Dendritic cell treated with granulocyte-macrophage colony-stimulating factor and Interleukin-4, amounts not matched to agents 40 ng/mL and 50 ng/mL, for 4 days (primary cell): Measurements from ENCODE around the gene TBX3.

Experiments
- H3K27ac Mint-ChIP-seq: one replicate; pipeline ENCODE4 v1.8.0; 2022; ENCODE audit warnings: mild to moderate bottlenecking, mixed read lengths
- H3K27me3 Mint-ChIP-seq: one replicate; pipeline ENCODE4 v1.8.0; 2022; ENCODE audit warnings: mild to moderate bottlenecking, mixed read lengths
- H3K36me3 Mint-ChIP-seq: one replicate; pipeline ENCODE4 v1.8.0; 2022; ENCODE audit warnings: low read depth, mixed read lengths
- H3K4me1 Mint-ChIP-seq: one replicate; pipeline ENCODE4 v1.8.0; 2022; ENCODE audit warnings: low read depth, mixed read lengths
- H3K4me3 Mint-ChIP-seq: one replicate; pipeline ENCODE4 v1.8.0; 2022; ENCODE audit warnings: mild to moderate bottlenecking, moderate library complexity, mixed read lengths
- H3K9me3 Mint-ChIP-seq: one replicate; pipeline ENCODE4 v1.8.0; 2022; ENCODE audit warnings: mixed read lengths
- intact Hi-C: fragments of 100-400 bp; cut with micrococcal nuclease; formaldehyde crosslinking; loops from one replicate; pipeline ENCODE4 v1.15.0; 2022

The TBX3 gene

GRCh38 chr12:114661245-114661644 is 22.7 kb downstream of the TBX3 start:
- H3K4me3 Mint-ChIP-seq: no peak overlapping the region
- H3K27ac Mint-ChIP-seq: no peak overlapping the region

GRCh38 chr12:114659084-114659483 is 24.9 kb downstream of the TBX3 start:
- Mint-ChIP-seq H3K27ac (no peak overlapping the region), H3K36me3 (no peaks in the 10 kb centered on the region), H3K27me3 (peaks cover 34% of the 10 kb centered on the region), H3K9me3 (no peaks in the 10 kb centered on the region), H3K4me3 (no peak overlapping the region), H3K4me1 (no peaks in the 10 kb centered on the region)
- intact Hi-C loops: no loop called here

More at GRCh38 chr12:114661245-114661644, 22.7 kb downstream of the TBX3 start:
- H3K36me3 Mint-ChIP-seq: no peaks in the 10 kb centered on the region
- H3K27me3 Mint-ChIP-seq: peaks cover 46% of the 10 kb centered on the region
- no peaks in the 10 kb centered on the region for H3K4me1 Mint-ChIP-seq
- H3K9me3 Mint-ChIP-seq: no peaks in the 10 kb centered on the region
- intact Hi-C loops: no loop called here

GRCh38 chr12:114658002-114658441 is 26.0 kb downstream of the TBX3 start:
- Mint-ChIP-seq H3K9me3 (no peaks in the 10 kb centered on the region), H3K27me3 (peaks cover 27% of the 10 kb centered on the region), H3K4me1 (no peaks in the 10 kb centered on the region), H3K4me3 (no peak overlapping the region), H3K27ac (no peak overlapping the region), H3K36me3 (no peaks in the 10 kb centered on the region)
- intact Hi-C loops: no loop called here

DNA sequence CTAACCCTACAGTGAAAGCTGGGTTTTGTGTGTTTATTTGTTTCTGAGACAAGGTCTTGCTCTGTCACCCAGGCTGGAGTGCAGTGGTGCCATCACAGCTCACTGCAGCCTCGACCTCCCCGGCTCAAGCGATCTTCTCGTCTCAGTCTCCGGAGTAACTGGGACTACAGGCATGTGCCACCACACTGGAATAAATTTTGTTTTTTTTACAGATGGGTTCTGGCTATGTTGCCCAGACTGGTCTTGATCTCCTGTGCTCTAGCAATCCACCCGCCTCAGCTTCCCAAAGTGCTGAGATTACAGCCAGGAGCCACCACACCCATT is 26.4 kb downstream of the TBX3 start:
- Mint-ChIP-seq H3K27ac (no peak overlapping the region), H3K9me3 (no peaks in the 10 kb centered on the region), H3K4me1 (no peaks in the 10 kb centered on the region), H3K36me3 (no peaks in the 10 kb centered on the region), H3K27me3 (peaks cover 23% of the 10 kb centered on the region), H3K4me3 (no peak overlapping the region)
- intact Hi-C loops: no loop called here

DNA sequence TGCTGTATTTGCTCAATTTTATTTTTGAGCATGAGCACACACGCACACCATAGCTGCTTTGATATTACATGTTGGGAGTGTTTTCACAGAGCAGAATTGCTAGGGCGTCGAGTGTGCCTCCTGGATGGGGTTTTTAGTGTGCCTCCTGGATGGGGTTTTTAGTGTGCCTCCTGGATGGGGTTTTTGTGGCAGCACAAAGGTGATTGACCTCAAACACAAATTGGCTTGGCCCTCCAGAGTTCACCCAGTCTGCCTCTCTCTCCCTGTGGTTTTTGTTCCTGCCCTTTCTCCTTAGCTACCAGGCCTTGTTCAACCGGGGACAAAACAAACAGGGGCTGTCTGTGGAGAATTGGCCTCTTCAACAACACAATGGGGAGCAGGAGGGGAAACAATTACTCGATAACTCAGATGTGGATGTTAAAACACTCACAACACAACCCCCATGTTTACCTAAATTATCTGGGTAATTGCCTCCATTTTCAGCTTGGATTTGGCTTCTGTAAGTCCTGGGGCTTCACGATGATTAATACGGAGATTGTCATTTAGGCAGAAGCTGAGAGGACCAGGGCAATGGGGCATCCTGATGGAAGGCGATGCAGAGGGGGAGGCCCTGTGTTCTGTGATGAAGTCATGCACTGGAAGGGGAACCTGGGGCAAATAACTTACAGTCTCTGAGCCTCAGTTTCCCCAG is 26.9 kb downstream of the TBX3 start:
- intact Hi-C loops: no loop called here
- Mint-ChIP-seq H3K27ac (no peak overlapping the region), H3K9me3 (no peaks in the 10 kb centered on the region), H3K27me3 (peaks cover 21% of the 10 kb centered on the region), H3K4me3 (no peak overlapping the region), H3K36me3 (no peaks in the 10 kb centered on the region), H3K4me1 (no peaks in the 10 kb centered on the region)

DNA sequence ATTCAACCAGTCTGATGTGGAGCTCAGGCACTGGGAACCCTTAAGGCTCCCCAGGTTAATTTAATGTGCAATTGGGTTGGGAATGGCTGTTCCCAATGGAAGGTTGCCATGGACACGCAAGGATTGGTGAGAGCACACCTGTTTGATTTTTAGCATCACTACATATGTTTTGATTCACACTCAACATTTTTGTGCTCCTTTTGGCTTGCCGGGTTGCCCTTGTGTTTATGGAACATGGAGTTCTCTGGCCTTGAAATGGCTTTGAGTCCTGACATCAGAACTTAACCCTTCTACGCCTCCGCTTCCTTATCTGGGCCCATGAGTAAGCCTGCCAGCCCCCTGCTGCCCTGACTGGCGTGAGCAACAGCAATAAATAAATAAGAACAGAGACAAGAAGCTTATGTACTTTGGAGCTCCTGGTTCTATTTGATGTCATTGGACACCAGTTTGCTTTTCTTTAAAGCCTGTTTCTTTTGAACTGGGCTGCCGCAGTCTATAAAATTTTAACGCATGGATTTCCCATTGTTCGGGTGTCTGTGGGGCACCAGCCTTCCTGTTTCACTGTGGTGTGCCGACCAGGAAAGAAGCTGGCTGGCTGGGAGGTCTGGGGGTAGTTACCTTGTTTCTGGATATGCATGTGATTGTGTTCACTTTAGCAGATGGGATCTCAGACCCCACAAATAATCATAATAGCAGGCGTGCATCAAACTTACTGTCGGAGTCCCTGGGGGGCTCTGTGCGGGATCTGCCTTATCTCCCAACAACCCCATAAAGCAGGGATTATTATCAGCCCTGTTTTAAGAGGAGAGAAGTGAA is 27.8 kb downstream of the TBX3 start:
- Mint-ChIP-seq H3K27me3 (peaks cover 20% of the 10 kb centered on the region), H3K4me3 (no peak overlapping the region), H3K36me3 (no peaks in the 10 kb centered on the region), H3K9me3 (no peaks in the 10 kb centered on the region), H3K27ac (no peak overlapping the region), H3K4me1 (no peaks in the 10 kb centered on the region)
- intact Hi-C loops: no loop called here

DNA sequence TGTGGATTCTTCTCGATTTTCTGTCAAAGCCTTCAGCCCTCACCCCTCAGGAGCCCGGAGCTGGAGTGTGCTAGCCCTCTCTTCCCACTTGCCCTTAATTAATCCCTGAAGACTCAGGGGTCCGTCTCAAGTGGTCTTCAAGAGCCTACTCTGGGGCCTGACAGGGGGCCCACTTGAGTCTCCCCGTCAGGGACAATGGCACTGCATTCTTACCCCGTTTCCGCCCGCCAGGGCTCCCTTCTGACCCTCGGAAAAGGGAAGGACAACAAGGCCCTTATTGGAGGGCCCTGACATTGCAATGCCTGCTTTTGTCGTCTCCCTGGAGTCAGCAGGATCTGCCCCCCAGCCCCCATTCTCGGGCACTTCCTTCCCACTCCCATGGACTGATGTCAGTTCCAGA is 34.4 kb downstream of the TBX3 start:
- no peak overlapping the region for H3K27ac Mint-ChIP-seq
- H3K9me3 Mint-ChIP-seq: no peaks in the 10 kb centered on the region
- intact Hi-C loops: no loop called here
- H3K4me3 Mint-ChIP-seq: no peak overlapping the region
- no peaks in the 10 kb centered on the region for H3K4me1 Mint-ChIP-seq
- peaks cover 14% of the 10 kb centered on the region for H3K27me3 Mint-ChIP-seq
- no peaks in the 10 kb centered on the region for H3K36me3 Mint-ChIP-seq

DNA sequence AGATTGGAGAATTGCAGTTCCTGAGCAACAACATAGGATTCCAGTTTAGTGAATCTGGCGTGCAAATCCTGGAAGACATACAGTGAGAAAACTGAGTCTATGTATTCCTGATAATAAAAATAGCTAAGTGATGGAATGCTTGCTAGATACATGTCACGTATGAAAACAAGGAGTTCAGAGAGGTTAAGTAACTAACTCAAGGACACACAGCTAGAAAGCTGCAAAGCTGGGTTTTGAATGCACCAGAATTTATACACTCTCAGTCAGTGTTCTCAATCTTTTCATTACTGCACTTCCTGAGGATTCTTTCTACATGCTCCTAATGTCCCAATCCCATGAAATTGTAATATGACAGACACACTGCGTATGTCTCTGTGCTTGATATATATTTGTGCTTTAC is 35.3 kb downstream of the TBX3 start:
- H3K4me1 Mint-ChIP-seq: no peaks in the 10 kb centered on the region
- intact Hi-C loops: no loop called here
- no peak overlapping the region for H3K4me3 Mint-ChIP-seq
- peaks cover 11% of the 10 kb centered on the region for H3K27me3 Mint-ChIP-seq
- H3K9me3 Mint-ChIP-seq: no peaks in the 10 kb centered on the region
- no peaks in the 10 kb centered on the region for H3K36me3 Mint-ChIP-seq
- no peak overlapping the region for H3K27ac Mint-ChIP-seq

DNA sequence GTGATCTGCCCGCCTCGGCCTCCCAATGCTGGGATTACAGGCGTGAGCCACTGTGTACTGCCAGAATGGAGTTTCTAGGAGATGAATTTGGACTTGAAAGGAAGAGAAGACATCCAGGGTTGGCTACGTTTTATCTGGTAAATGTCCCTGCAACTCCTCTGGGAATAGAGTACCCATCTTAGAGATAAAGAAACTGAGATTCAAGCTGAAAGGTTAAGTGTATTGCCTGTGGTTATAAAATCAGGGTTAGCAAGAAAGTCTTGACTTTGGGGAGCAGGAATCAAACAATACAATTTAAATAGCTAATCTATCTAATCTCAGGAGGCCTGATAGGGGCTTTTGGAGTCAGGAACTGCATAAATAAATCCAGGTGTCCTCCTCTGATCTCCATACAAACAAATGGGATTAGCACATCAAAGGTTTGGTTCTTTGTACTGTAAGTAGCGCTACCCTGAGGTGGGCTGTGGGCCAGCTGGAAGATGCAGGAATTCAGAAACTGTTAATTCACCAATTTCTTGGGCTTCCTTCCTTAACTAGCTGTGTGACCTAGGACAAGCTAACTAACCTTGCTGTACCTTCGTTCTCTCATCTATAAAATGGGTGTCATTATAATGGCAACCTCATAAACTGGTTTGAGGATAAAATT is 45.1 kb downstream of the TBX3 start:
- no peaks in the 10 kb centered on the region for H3K4me1 Mint-ChIP-seq
- no peaks in the 10 kb centered on the region for H3K9me3 Mint-ChIP-seq
- H3K27me3 Mint-ChIP-seq: peaks cover 10% of the 10 kb centered on the region
- H3K36me3 Mint-ChIP-seq: no peaks in the 10 kb centered on the region
- H3K27ac Mint-ChIP-seq: no peak overlapping the region
- intact Hi-C loops: no loop called here
- no peak overlapping the region for H3K4me3 Mint-ChIP-seq

DNA sequence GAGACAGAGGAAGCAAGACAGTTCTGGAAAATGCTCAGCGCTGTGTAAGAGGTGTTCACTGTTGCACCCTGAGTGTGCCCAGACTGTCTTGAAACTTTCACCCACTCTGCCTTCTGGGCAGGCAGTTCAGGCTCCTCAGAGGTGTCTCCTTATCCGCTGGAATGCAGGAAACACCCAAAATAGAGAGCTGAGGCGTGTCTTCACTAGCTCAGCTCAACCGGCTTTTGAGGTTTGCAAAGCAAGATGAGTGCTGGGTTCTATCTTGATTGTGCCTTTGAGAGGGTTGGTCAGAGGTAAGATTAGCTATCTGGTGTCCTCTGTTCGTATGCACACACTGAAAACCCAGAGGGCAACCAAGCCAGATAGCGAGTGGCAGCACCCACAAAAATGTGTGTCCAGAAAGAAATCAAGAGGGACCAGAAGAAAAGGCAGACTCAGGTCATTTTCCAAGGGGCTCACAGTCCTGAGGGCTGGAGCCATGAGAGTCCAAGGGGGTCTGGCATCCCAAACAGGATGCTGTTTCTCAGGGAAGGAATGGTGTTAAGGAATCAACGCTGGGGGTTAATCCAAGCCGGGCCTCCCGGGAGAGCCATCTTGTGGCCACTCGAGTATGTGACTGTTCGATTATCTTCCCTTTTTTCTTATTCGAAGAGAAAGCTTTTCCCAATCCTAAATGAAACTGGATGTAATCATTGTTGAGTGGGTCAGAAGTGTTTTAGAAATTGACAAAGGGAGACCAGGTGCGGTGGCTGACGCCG is 47.1 kb downstream of the TBX3 start:
- H3K27ac Mint-ChIP-seq: no peak overlapping the region

DNA sequence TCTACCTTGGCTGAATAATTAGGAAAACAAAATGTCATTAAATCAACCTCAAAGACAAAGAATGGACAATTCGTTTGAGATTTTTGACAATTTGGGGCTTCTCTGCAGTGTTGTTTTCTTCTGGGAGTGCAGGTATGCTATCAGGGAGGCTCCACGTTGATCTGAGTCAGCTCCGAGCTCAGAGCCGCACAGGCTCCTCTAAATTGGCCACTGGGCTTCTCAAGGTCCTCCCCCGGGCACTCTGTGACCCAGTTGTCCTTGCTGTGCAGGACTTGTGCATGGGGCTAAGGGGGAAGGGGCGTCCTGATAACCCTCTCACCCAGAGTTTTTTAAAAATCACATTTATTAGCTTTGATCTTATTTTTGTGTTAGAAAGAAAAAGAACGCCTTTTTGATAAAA is 52.7 kb downstream of the TBX3 start:
- Mint-ChIP-seq H3K36me3 (no peaks in the 10 kb centered on the region), H3K27me3 (no peaks in the 10 kb centered on the region), H3K4me1 (no peaks in the 10 kb centered on the region), H3K27ac (no peak overlapping the region), H3K9me3 (no peaks in the 10 kb centered on the region), H3K4me3 (no peak overlapping the region)
- intact Hi-C loops: no loop called here

More for the DNA sequence above, 47.1 kb downstream of the TBX3 start:
- no peaks in the 10 kb centered on the region for H3K36me3 Mint-ChIP-seq
- peaks cover 7% of the 10 kb centered on the region for H3K27me3 Mint-ChIP-seq
- no peak overlapping the region for H3K4me3 Mint-ChIP-seq
- H3K9me3 Mint-ChIP-seq: no peaks in the 10 kb centered on the region
- intact Hi-C loops: no loop called here
- no peaks in the 10 kb centered on the region for H3K4me1 Mint-ChIP-seq

- intact Hi-C loops: loop anchor here (5.0 to 10.0 kb wide), 2 partner anchors 646 to 1287 kb away; no protein-coding TSS in a partner anchor
These were observed 55.8 kb downstream of the TBX3 start for GRCh38 chr12:114628199-114628598.

GRCh38 chr12:114627393-114627792 is 56.6 kb downstream of the TBX3 start:
- Mint-ChIP-seq H3K9me3 (no peaks in the 10 kb centered on the region), H3K4me3 (no peak overlapping the region), H3K27ac (no peak overlapping the region), H3K27me3 (no peaks in the 10 kb centered on the region), H3K4me1 (no peaks in the 10 kb centered on the region), H3K36me3 (no peaks in the 10 kb centered on the region)
- intact Hi-C loops: loop anchor here (5.0 to 10.0 kb wide), 2 partner anchors 645 to 1287 kb away; no protein-coding TSS in a partner anchor

More at GRCh38 chr12:114628199-114628598, 55.8 kb downstream of the TBX3 start:
- Mint-ChIP-seq H3K9me3 (no peaks in the 10 kb centered on the region), H3K4me3 (no peak overlapping the region), H3K36me3 (no peaks in the 10 kb centered on the region), H3K27me3 (no peaks in the 10 kb centered on the region), H3K27ac (no peak overlapping the region), H3K4me1 (no peaks in the 10 kb centered on the region)
